GM21360 (cell line): ENCODE measurements around the gene FAM131B.
"Not testable (repeated sequence)": the region's sequence is repeated elsewhere in the genome, so short reads cannot be mapped to it uniquely, and the experiment has no call there.

ENCODE experiments used
- ATAC-seq: cut with Tn5 transposase; IDR thresholded peaks from one replicate; pipeline ENCODE4 v1.9.1; 2021; ENCODE audit warnings: mild to moderate bottlenecking, moderate library complexity; ENCODE audit not compliant: unreplicated experiment

Gene FAM131B

DNA sequence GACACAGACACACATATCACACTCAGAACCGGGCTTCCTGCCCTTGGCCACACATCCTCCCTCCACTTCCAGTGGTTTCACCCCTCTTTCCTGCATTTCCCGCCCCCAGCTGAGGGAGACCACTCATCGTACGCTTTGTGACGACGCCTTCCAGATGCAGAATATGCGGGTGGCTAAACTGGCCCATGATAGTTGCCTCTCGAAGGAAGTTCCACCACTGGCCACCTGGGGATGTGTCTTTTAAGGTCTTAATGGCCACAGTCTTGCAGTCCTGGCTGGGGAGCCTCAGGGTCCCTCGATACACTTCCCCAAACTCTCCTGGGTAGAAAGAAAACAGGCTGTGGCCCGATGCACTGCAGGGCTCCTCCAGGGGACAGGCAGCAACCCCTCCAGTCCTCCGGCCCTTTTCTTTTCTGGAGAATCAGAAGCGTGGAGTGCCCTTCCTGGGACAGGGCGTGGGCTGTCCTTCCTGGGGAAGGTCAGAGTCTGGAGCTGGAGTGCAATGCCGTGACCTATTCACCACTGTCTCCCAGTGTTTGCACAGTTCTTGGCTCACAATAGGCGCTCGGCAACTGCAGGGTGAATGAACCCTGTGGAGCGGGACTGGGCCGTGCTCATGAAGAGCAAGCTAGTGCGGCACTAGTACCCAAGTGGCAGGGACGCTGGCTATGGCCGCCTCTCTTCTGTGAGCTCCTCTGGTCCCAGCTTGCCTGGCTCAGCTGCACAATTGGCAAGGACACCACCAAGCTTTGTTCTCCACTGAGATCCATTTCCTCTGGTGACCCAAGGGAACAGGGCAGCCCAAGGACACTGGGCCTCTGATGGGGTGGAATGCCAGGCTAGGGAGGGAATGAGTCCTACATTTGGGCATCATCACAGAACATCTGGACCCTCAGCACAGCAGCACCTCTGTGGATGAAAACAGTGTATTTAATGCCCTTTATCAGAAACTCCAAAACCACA, 33.0 kb upstream of the FAM131B start:
- ATAC-seq: no peak

GRCh38 chr7:143394777-143395176, 32.3 kb upstream of the FAM131B start:
- ATAC-seq: no peak

- no peak for ATAC-seq
Observed at GRCh38 chr7:143394068-143394467, 31.6 kb upstream of the FAM131B start.

GRCh38 chr7:143393267-143394041, 30.9 kb upstream of the FAM131B start:
- ATAC-seq: no peak

DNA sequence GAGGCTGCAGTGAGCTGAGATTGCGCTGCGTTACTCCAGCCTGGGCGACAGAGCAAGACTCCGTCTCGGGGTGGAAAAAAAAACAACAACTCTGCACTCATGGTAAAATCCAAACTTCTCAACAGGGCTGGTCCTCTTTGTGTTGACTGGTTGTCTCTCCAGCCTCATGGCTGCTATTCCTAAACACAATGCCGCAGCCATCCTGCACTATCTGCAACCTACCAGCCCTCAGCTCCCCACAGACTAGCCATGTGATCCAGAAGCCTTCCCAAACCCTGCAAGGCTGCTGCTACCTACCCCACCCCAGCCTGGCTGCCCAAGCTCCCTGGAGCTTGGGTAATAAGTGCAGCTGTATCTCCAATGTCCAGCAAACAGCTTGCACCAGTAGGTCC, 30.4 kb upstream of the FAM131B start:
- ATAC-seq: no peak

GRCh38 chr7:143392427-143392826, 29.9 kb upstream of the FAM131B start:
- not testable (repeated sequence) for ATAC-seq

- no peak for ATAC-seq
Observed at GRCh38 chr7:143391462-143392404, 29.2 kb upstream of the FAM131B start.

- no peak for ATAC-seq
Observed at GRCh38 chr7:143390773-143391317, 28.3 kb upstream of the FAM131B start.

- no peak for ATAC-seq
Observed at GRCh38 chr7:143390104-143390772, 27.7 kb upstream of the FAM131B start.

DNA sequence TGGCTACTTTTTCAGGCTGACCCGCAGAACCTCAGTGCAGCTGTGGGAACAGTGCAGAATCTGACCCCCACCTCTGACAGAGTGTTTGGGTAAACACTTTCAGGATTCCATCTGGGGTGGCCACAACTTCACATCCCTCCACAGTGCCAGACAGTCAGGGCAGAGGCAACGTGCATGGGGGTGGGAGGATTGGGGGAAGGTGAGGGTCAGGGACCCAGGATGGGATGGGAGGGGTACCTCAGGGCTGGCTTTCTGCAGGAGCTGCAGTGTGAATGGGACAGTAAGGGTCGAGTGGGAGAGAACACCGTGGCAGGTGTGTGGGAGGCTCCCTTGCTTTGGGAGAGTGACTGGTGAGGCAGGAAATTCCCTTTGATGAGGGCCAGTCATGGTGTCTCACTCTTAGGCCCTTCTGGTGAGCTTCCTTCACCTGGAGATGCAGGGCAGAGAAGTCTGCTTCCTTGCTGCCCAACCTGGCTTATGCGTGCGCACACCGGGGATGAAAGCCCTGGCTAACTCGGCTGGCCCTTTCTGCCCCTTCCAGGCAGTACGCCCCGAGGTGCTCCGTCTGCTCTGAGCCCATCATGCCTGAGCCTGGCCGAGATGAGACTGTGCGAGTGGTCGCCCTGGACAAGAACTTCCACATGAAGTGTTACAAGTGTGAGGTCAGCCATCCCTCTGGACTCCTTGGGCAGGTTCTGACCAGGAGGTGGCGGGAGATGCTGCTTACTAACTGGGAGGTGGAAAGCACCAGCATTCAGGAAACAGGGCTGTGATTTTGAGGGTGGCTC, 27.0 kb upstream of the FAM131B start:
- no peak for ATAC-seq

DNA sequence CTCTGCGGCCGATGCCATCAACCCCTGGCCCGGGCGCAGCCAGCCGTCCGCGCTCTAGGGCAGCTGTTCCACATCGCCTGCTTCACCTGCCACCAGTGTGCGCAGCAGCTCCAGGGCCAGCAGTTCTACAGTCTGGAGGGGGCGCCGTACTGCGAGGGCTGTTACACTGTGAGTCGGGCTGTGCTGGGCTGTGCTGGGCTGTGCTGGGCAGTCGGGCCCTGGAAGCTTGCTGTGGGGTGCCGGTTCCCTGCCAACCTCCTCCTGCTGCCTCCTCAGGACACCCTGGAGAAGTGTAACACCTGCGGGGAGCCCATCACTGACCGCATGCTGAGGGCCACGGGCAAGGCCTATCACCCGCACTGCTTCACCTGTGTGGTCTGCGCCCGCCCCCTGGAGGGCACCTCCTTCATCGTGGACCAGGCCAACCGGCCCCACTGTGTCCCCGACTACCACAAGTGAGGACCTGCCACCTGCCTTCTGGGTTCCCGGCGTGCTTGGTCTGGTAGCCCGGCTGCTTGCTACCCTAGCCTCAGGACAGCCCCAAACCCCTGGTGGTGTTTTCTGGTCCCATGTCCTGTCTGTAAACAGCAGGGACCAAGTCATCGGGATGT, 26.1 kb upstream of the FAM131B start:
- ATAC-seq: no peak

- no peak for ATAC-seq
Observed at GRCh38 chr7:143388051-143388450, 25.5 kb upstream of the FAM131B start.

DNA sequence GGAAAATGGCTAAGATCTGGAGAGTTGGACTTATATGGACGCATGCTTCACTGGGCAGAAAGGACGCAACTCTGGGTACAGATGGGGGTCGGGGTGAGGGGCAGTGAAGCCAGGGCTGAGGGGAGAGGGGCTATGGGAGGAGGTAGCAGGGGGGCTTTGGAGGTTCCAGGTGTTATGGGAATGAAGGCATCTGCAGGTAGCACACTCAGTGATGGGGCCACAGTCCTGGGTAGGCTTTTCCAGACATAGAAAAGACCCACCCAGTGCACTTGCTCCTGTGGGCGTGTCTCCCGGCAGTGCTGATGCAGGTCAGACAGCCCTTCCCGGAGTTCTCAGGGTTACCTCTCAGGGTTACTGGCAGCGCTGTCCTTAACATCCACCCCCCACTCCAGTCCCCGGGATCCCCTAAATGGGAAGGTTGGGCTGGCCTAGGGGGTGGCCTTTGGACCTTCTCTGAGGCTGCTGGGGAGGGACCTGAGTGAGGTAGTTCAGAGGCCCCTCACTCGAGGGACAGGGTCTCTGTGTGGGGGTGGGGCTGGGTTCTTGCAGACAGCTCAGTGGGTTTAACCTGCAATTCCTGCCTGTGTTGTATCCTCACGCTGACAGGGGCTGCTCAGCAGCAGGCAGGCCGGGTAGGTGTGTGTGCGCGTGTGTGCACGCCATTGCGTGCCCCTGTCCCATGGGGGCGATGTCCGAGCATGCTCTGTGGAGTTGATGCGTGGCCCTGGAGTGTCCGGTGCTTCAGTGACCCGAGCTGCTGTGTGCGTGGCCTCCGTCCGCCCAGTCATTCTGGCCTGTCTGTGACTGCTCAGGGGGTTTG, 24.9 kb upstream of the FAM131B start:
- no peak for ATAC-seq

DNA sequence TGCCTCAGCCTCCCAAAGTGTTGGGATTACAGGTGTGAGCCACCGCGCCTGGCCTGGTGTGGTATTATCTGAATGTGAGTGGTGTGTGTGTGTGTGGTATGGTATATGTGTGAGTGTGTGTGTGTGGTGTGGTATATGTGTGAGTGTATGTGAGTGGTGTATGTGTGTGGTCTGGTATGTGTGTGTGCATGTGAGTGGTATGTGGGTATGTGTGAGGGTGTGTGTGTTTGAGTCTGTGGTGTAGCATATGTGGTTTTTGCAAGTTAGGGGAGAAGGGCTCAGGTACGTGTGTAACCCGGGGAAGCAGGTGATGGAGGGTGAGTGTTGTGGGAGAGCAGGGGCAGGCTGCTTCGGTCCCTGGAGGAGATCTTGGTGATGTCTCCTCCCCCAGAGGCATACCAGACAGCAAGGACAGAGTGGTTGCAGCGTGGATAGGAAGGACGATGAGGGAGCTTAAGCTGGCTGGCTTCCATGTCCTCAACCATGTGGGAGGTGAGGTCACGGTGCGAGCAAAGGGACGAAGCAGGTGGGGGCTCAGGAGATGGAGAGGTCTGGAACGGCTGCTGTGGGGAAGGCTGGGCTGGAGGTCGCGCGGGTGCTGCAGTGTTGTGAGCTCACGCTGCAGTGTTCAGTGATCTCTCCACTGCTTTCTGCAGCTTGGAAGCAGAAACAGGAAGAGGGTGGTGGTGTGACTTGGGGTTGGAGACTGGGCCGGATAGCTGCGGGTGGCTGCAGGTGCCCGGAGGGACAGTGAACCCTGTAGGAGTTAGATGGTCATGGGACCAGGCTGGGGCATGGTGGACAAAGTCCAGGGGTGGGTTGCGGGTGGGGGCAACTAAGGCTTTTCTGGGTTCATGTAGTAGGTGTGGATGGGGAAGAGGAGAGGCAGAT, 23.6 kb upstream of the FAM131B start:
- ATAC-seq: no peak

DNA sequence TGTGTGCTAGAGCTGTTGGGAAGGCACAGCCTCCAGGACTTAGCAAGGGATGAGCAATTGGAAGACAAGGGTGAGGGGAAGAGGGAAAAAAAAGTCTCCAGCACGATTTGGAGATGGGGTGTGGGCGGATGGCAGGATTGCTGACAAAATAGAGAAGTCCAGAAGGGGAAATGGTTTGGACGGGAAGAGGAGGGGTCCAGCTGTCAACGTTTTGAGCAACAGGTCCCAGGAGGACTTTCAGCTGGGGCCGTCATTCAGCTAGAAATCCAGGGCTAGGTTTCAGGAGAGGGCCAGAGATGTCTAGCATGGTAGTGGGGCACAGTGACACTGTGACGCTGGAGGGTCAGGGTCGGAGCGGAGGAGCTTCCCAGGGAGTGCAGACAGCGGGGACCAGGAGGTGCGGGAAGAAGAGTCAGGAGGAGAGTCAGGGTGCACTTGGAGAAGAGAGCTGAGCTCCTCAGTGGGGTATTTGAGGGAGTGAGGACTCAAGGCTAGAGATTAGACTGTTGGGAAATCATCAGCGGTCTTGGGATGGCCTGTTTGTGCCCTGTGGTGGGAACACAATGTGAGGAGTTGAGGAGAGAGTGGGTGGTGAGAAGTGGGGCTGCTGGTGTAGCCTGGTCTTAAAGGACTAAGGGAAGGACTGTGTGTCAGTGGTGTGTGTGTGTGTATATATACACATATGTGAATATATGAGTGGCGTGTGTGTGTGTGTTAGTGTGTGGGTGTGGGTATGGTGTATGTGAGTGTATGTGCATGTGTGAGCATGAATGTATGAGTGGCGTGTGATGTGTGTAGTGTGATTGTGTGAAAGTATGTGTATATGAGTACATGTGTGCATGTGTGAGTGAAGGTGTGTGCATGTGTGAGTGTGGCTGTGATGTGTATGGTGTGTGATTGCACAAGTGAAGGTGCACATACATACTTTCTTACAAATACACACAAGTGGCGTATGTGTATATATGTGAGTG, 22.4 kb upstream of the FAM131B start:
- no peak for ATAC-seq

- ATAC-seq: no peak
Observed at GRCh38 chr7:143384148-143384547, 21.6 kb upstream of the FAM131B start.
